T-helper 2 cell treated with Interferon-gamma antibody and Interleukin-4, amounts not matched to agents 100 ng/mL and 5 ng/mL, for 36 hours (primary cell): ENCODE data around the gene VASP. TPM values are rescaled to one million over a fixed set of nuclear protein-coding genes. Genes with fewer than 3 reads are reported as not detected.

Source experiments
- intact Hi-C: fragments of 100-400 bp; cut with micrococcal nuclease; formaldehyde crosslinking; loops from one replicate; pipeline ENCODE4 v1.15.1; 2023
- total RNA-seq: library from RNA; stranded (reverse); gene quantifications from 2 replicates; pipeline ENCODE4 v1.2.3, GENCODE V29; 2022

Gene VASP
- total RNA-seq, 1 donor from 2014 or later, result 186 TPM

DNA sequence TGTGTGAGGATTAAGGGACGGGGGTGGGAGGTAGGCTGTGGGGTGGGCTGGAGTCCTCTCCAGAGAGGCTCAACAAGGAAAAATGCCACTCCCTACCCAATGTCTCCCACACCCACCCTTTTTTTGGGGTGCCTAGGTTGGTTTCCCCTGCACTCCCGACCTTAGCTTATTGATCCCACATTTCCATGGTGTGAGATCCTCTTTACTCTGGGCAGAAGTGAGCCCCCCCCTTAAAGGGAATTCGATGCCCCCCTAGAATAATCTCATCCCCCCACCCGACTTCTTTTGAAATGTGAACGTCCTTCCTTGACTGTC, 34.0 kb upstream of the VASP start:
- intact Hi-C loops, result no loop called here

- intact Hi-C loops, result no loop called here
Measured at GRCh38 chr19:45473682-45474605, 33.3 kb upstream of the VASP start.

- intact Hi-C loops, result no loop called here
Measured at GRCh38 chr19:45474606-45475521, 32.4 kb upstream of the VASP start.

GRCh38 chr19:45475537-45476291, 31.6 kb upstream of the VASP start:
- intact Hi-C loops, result no loop called here

GRCh38 chr19:45476304-45476703, 31.0 kb upstream of the VASP start:
- intact Hi-C loops, result no loop called here

DNA sequence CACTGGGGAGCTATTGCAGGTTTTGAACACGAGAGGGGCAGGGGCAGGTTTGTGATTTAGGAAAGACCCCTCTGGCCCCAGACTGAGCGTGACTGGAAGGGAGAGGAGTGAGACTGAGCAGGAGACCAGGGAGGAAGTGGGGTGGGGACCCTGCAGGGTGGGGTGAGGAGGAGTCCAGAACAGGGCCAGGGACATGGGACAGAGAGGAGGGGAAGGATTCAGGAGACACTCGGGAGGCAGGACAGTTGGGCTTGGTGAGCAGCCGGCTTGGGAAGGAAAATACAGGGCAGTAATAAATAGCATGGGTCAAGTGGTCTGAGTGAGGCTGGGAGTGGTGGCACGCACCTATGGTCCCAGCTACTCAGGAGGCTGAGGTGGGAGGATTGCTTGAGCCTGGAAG, 30.1 kb upstream of the VASP start:
- intact Hi-C loops, result no loop called here

- intact Hi-C loops, result loop anchor here (1.0 kb wide), 5 partner anchors 9 to 108 kb away; partner anchors contain the start of gene ERCC2
Measured at GRCh38 chr19:45477713-45478453, 29.4 kb upstream of the VASP start.

- intact Hi-C loops, result loop anchor here (1.0 kb wide), 5 partner anchors 9 to 108 kb away; partner anchors contain the start of gene ERCC2
Measured at GRCh38 chr19:45478454-45479238, 28.6 kb upstream of the VASP start.

GRCh38 chr19:45483033-45483432, 24.2 kb upstream of the VASP start:
- intact Hi-C loops, result no loop called here

DNA sequence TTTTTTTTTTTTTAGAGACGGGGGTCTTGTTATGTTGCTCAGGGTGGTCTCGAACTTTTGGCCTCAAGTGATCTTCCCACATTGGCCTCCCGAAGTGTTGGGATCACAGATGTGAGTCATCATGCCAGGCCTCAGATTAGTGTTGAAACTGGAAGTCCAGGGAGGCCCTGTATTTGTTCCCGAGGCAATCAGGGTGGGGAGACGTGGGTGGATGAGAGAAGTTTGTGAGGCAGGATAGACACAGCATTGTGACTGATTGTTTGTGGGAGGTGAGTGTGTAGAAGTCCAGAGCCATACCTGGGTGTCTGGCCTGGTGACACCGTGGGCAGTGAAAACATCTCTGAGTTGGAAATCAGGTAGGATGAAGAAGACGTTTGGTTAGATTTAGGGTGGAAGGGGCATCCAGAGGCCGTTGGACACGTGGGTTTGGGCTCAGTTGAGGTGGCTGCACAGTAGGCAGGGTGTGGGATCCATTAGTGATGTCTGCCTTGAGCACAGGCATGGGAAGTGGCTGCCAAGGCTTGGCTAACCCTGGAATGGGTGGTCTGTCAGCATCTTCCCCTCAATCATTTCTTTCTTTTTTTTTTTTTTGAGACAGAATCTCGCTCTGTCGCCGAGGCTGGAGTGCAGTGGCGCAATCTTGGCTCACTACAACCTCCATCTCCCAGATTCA, 22.9 kb upstream of the VASP start:
- intact Hi-C loops, result no loop called here

- intact Hi-C loops, result loop anchor here (1.0 kb wide), 1 partner anchor 79 kb away; the partner anchor contains the start of gene POLR1G
Measured at GRCh38 chr19:45485305-45486077, 21.8 kb upstream of the VASP start.

DNA sequence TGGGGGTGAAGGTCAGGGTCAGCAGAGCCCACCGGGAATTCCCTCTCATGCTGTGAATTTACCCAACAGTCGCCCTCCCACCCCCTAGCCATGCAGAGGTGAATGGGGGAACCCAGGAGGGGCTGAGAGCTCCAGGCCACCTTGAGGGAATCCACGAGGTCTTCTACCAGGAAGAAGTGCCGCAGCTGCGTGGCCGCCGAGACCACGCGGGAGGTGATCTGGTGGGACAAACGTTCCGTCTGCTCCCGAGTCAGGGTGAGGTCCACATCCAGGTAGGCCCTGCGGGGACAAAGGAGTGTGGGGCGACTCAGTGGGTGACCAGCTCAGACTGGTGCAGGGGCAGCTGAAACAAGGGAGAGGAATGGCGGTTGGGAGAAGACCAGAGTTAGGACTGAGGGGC, 18.6 kb upstream of the VASP start:
- intact Hi-C loops, result no loop called here

DNA sequence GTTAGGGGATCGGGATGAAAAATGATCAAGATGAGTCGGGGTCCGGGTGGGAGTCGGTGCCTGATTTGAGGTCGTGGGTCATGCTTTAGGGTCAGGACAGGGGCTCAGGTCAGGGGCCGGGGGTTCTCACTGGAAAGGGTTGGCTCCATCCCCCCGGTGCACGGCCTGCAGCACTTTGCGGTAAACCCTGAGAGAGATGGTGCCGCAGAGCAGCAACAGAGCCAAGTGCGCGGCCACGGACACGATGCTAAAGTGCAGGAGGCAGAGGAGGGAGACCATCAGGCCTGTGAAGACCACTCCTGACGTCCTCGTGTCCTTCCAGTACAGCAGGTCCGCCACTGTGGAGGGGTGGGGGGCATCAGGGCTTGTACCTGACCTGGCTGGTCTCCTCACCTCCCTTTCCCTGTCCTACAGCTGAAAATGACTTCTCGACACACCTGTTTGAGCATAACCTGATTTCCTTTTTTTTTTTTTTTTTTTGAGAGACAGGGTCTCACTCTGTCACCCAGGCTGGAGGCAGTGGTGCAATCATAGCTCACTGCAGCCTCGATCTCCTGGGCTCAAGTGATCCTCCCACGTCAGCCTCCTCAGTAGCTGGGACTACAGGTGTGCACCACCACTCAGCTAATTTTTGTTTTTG, 17.9 kb upstream of the VASP start:
- intact Hi-C loops, result no loop called here

DNA sequence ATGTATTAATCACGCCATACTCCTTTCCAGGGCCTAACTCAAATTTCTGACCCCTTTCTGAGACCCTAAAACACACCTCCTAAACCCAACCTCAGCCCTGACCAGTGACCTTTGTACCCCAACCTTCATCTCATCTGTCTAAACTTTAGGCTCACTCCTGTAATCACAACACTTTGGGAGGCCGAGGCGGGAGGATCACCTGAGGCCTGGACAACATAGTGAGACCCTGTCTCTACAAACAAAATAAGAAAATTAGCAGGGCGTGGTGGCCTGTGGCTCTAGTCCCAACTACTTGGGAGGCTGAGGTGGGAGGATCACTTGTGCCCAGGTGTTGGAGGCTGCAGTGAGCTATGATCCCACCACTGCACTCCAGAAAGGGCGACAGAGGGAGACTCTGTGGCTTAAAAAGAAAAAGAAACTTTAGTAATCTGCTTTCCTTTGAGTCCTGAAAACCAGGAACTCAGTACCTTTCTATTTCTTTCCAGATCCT, 15.1 kb upstream of the VASP start:
- intact Hi-C loops, result no loop called here

GRCh38 chr19:45492627-45493470, 14.4 kb upstream of the VASP start:
- intact Hi-C loops, result loop anchor here (1.0 kb wide), 1 partner anchor 65 kb away; no protein-coding TSS in a partner anchor

GRCh38 chr19:45494261-45494916, 12.9 kb upstream of the VASP start:
- intact Hi-C loops, result no loop called here
